ENCODE measurements around the gene LTBP3.

LTBP3 gene

DNA sequence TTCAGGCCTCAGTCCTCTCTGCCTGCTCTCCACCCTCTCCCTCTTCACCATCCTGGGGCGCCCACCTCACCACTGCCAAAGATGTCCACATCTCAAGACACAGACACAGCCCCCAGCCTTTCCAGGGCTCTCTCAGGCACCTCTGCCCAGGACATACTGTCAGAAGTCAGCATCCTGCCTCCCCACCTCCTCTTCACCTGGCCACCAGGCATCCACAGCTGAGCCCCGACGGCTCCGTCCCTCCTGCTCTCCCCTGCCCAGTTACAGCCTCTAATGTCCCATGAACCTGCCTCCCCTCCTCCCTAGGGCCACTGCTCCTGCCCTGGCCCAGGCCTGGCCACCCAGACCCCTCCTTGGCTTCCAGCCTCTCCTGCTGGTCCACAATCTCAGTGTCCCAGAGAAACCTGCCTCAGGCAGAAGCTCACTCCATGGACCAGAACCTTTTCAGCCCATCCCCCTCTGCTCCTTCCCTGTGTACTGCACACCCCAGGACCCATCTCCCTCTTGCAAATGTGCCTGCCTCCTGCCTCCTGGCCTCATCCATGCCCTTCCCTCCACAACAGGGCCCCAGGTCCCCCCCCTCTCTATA, 3.2 kb downstream of the LTBP3 start:
- TF ChIP-seq, protein P1, sequence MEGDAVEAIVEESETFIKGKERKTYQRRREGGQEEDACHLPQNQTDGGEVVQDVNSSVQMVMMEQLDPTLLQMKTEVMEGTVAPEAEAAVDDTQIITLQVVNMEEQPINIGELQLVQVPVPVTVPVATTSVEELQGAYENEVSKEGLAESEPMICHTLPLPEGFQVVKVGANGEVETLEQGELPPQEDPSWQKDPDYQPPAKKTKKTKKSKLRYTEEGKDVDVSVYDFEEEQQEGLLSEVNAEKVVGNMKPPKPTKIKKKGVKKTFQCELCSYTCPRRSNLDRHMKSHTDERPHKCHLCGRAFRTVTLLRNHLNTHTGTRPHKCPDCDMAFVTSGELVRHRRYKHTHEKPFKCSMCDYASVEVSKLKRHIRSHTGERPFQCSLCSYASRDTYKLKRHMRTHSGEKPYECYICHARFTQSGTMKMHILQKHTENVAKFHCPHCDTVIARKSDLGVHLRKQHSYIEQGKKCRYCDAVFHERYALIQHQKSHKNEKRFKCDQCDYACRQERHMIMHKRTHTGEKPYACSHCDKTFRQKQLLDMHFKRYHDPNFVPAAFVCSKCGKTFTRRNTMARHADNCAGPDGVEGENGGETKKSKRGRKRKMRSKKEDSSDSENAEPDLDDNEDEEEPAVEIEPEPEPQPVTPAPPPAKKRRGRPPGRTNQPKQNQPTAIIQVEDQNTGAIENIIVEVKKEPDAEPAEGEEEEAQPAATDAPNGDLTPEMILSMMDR (IDR thresholded peaks at IDR 0.05; ENCODE audit: low read depth, low read length): no peak
- H3K4me3 ChIP-seq (ENCODE audit: low read depth, low read length): no peak overlapping the region
- DNase-seq (ENCODE audit: low read depth, low spot score): no peak
- in situ Hi-C loops (cut with HindIII; ENCODE audit: low sequenced_read_pairs): no loop called here

DNA sequence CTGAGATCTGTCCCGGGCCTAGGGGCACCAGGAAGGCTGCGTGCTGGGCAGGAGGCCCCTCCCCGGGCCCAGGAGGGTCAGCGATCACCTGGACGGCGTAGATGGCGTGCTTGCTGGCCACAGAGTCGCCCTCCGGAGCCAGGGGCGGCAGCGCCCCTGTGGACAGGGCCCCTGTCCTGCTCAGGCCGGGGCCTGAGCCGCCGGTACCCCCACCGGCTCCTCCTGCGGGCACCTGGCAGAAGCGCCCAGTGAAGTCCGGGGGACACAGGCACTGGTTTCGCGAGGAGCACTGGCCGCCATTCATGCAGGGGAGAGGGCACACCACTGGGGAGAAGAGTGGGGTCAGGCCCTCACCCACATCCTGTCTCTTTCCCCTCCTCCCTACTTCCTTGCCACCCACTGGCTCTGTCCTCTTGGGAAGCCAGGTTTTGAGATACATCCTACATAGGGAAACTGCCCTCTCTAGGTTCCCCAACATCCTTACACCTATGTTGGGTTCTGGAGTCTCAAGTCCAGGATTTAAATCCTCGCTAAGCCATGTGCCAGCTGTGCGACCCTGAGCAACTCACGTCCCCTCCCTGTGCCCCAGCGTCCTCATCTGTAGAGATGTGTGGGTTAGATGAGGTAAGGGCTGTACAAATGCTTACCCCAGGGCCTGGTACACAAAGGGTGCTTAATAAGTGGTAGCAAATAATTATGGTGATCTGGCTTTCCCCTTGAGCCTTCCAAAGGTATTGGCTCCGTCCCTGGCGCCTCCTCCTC, 3.9 kb downstream of the LTBP3 start:
- TF ChIP-seq, protein P1 (IDR thresholded peaks at IDR 0.05; ENCODE audit: low read depth, low read length): no peak
- in situ Hi-C loops (cut with HindIII; ENCODE audit: low sequenced_read_pairs): no loop called here
- DNase-seq (ENCODE audit: low read depth, low spot score): no peak
- no peak overlapping the region for H3K4me3 ChIP-seq (ENCODE audit: low read depth, low read length)

GRCh38 chr11:65553301-65554001, 4.7 kb downstream of the LTBP3 start:
- in situ Hi-C loops (cut with HindIII; ENCODE audit: low sequenced_read_pairs): no loop called here
- TF ChIP-seq, protein P1 (IDR thresholded peaks at IDR 0.05; ENCODE audit: low read depth, low read length): no peak
- no peak for DNase-seq (ENCODE audit: low read depth, low spot score)
- no peak overlapping the region for H3K4me3 ChIP-seq (ENCODE audit: low read depth, low read length)

DNA sequence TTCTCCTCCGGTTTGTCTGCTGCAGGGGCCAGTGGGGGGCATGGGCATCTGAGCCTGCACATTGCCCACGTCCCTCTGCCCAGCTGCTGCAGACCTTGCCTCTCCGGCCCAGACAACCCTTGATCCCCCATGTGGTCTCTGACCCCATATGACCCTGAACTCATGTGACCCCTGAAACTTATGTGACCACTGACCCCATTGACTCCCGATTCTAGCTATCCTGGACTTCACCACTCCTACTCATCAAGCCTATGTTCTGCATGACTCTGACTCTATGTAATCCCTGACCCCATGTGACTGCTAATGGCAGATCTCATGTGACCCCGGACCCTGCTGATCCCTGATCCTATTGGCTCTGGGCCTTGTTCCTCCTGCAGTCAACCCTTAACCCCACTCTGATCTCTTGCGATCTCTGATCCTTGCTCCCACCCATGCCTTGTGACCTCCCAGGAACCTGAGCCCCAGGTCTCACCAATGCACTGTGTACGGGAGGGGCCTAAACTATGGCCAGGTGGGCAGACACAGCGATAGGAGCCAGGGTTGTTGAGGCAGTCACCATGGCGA, 5.7 kb downstream of the LTBP3 start:
- H3K4me3 ChIP-seq (ENCODE audit: low read depth, low read length): no peak overlapping the region
- in situ Hi-C loops (cut with HindIII; ENCODE audit: low sequenced_read_pairs): no loop called here
- TF ChIP-seq, protein P1 (IDR thresholded peaks at IDR 0.05; ENCODE audit: low read depth, low read length): no peak
- DNase-seq (ENCODE audit: low read depth, low spot score): no peak

DNA sequence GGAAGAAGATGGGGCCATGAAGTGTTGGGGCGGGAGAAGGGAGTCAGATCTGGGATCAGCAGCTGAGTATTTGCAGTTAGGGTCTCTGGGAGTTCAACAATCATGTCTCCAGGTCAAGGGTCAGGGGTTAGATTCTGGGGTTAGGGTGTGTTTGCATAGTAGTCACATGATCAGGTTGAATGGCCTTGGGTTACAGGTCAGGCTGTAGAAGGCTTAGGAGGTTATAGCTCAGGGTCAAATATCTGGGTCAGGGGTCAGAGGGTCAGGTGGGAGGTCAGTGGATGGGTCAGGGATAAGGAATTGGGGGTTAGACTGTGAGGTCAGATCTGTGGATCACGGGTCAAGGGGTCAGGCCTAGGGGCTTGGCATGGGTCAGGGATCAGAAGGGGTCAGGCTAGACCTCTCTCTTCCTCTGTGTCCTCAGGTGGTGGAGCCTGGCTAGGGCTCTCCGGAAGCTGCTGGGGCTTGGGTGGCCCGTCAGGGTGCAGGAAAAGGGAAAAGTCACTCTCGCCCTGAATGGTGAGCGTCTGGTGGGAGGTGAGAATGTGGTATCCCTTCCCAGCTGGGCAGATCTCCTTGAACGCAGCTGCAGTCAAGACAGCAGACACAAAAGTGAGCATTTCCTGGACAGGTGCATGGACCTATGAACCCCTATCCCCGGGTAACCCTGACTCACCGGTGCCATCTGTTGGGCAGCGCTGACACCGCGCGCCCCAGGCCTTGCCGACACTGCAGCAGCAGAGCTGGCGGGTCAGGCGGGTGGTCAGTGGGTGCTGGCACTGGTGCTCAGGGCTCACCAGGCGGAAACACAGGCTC, 6.4 kb downstream of the LTBP3 start:
- no peak for DNase-seq (ENCODE audit: low read depth, low spot score)
- TF ChIP-seq, protein P1 (IDR thresholded peaks at IDR 0.05; ENCODE audit: low read depth, low read length): peak; percentile 45
- in situ Hi-C loops (cut with HindIII; ENCODE audit: low sequenced_read_pairs): no loop called here
- no peak overlapping the region for H3K4me3 ChIP-seq (ENCODE audit: low read depth, low read length)

GRCh38 chr11:65549096-65549495, 9.1 kb downstream of the LTBP3 start:
- in situ Hi-C loops (cut with HindIII; ENCODE audit: low sequenced_read_pairs): no loop called here
- DNase-seq (ENCODE audit: low read depth, low spot score): no peak
- TF ChIP-seq, protein P1 (IDR thresholded peaks at IDR 0.05; ENCODE audit: low read depth, low read length): no peak
- H3K4me3 ChIP-seq (ENCODE audit: low read depth, low read length): no peak overlapping the region
